ENCODE measurements around the gene NPW. TPM values are rescaled to one million over a fixed set of nuclear protein-coding genes. Genes with fewer than 3 reads are reported as not detected.

NPW gene
- total and polyA plus RNA-seq, 2 donors (not counting 3 experiments of a cell fraction or from before 2014, with no cell fraction given), result 0.84 to 3.3 TPM

GRCh38 chr16:2064368-2064945, 44.9 kb downstream of the NPW start:
- DNase-seq (ENCODE audit: low read depth, low spot score) (no peak), FAIRE-seq (no peak)
- Histone ChIP-seq H3K9ac (replicated peaks; ENCODE audit: extremely low read depth, insufficient read depth, low read length) (no peak overlapping the region), H4K20me1 (replicated peaks; ENCODE audit: control insufficient read depth, extremely low read depth, insufficient read depth, low read length) (no peaks in the 10 kb centered on the region), H3K9me3 (replicated peaks; ENCODE audit: control insufficient read depth, insufficient read depth, low read length) (no peaks in the 10 kb centered on the region), H3K27me3 (ENCODE audit: control insufficient read depth in 2 of 2, insufficient read depth in 2 of 2, low read length in 2 of 2) (no peaks in the 10 kb centered on the region), H3K4me1 (ENCODE audit: control insufficient read depth, extremely low read depth, insufficient read depth, low read length) (no peaks in the 10 kb centered on the region), H3K9me1 (replicated peaks; ENCODE audit: control insufficient read depth, extremely low read depth, insufficient read depth, low read length) (no peaks in the 10 kb centered on the region), H2AFZ (ENCODE audit: low read depth, low read length) (no peak overlapping the region), H3K36me3 (ENCODE audit: control insufficient read depth in 2 of 2, extremely low read depth in 1 of 2, insufficient read depth in 2 of 2, low read length in 2 of 2) (peaks cover 0 to 49% of the 10 kb centered on the region in 2 experiments), H3K4me2 (ENCODE audit: insufficient read depth, low read length) (no peak overlapping the region), H3K27ac (ENCODE audit: insufficient read depth, low read depth, low read length) (no peak overlapping the region), H3K79me2 (ENCODE audit: control insufficient read depth, insufficient read depth, low read length) (no peaks in the 10 kb centered on the region), H3K4me3 (replicated peaks in 1 of 3; ENCODE audit: insufficient read depth in 1 of 3, low read depth in 1 of 3, low read length in 3 of 3) (no peak overlapping the region)
- CTCF ChIA-PET, result interaction anchor here (0.9 to 1.3 kb wide), 2 partner anchors 9 to 42 kb away, joined by 3 read pairs; no protein-coding TSS in a partner anchor
- intact Hi-C loops (cut with micrococcal nuclease), result no loop called here
- dilution Hi-C loops (cut with MboI; ENCODE audit: extremely low pct_ligation_motif_present, low sequenced_read_pairs), result no loop called here
- POLR2A ChIA-PET, result no interaction called here
- TF ChIP-seq GATA2 (IDR thresholded peaks at IDR 0.05; ENCODE audit: insufficient read depth, insufficient read length, low read depth, low read length) (no peak), JUN (IDR thresholded peaks at IDR 0.05; ENCODE audit: borderline replicate concordance, insufficient read depth, insufficient read length, low read depth) (no peak), EZH2 (IDR thresholded peaks at IDR 0.05; ENCODE audit: borderline replicate concordance, low read depth, low read length, severe bottlenecking) (no peak), POLR2AphosphoS5 (IDR thresholded peaks at IDR 0.05; ENCODE audit: insufficient read depth, low read depth, low read length) (no peak), MYC (IDR thresholded peaks at IDR 0.05; ENCODE audit: low read depth, low read length) (no peak)
- TF ChIP-seq, protein P1, sequence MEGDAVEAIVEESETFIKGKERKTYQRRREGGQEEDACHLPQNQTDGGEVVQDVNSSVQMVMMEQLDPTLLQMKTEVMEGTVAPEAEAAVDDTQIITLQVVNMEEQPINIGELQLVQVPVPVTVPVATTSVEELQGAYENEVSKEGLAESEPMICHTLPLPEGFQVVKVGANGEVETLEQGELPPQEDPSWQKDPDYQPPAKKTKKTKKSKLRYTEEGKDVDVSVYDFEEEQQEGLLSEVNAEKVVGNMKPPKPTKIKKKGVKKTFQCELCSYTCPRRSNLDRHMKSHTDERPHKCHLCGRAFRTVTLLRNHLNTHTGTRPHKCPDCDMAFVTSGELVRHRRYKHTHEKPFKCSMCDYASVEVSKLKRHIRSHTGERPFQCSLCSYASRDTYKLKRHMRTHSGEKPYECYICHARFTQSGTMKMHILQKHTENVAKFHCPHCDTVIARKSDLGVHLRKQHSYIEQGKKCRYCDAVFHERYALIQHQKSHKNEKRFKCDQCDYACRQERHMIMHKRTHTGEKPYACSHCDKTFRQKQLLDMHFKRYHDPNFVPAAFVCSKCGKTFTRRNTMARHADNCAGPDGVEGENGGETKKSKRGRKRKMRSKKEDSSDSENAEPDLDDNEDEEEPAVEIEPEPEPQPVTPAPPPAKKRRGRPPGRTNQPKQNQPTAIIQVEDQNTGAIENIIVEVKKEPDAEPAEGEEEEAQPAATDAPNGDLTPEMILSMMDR (IDR thresholded peaks at IDR 0.05; ENCODE audit: extremely low read depth in 1 of 2, insufficient read depth in 1 of 2, low read depth in 1 of 2, low read length in 2 of 2), result no peak
- BruUV-seq (replicated peaks), result no TSS peak
